Measurements from ENCODE around the gene NEK11.

NEK11 gene

GRCh38 chr3:131275556-131275955, 248.9 kb downstream of the NEK11 start:
- Histone ChIP-seq H3K4me1 (ENCODE audit: insufficient read depth, insufficient read length) (no peaks in the 10 kb centered on the region), H3K27me3 (ENCODE audit: insufficient read depth, insufficient read length) (no peaks in the 10 kb centered on the region), H3K4me3 (ENCODE audit: insufficient read length, low read depth) (no peak overlapping the region), H3K9me3 (ENCODE audit: insufficient read depth, low read length) (no peaks in the 10 kb centered on the region), H3K9ac (ENCODE audit: insufficient read length, low read depth) (no peak overlapping the region), H3K36me3 (ENCODE audit: insufficient read depth, insufficient read length, low read length) (no peaks in the 10 kb centered on the region)
- no peak for TF ChIP-seq YY1 (IDR thresholded peaks at IDR 0.05; ENCODE audit: insufficient read depth, insufficient read length)
- no peak for TF ChIP-seq ZNF274 (IDR thresholded peaks at IDR 0.05; ENCODE audit: low read depth, low read length)
- TF ChIP-seq SUZ12 (IDR thresholded peaks at IDR 0.05; ENCODE audit: extremely low read depth, insufficient read depth, insufficient read length): no peak
- DNase-seq (ENCODE audit: low read depth, low spot score): no peak

- TF ChIP-seq ZNF274 (IDR thresholded peaks at IDR 0.05; ENCODE audit: low read depth, low read length) (no peak), YY1 (IDR thresholded peaks at IDR 0.05; ENCODE audit: insufficient read depth, insufficient read length) (no peak), SUZ12 (IDR thresholded peaks at IDR 0.05; ENCODE audit: extremely low read depth, insufficient read depth, insufficient read length) (no peak)
- Histone ChIP-seq H3K36me3 (ENCODE audit: insufficient read depth, insufficient read length, low read length) (no peaks in the 10 kb centered on the region), H3K9me3 (ENCODE audit: insufficient read depth, low read length) (no peaks in the 10 kb centered on the region), H3K4me1 (ENCODE audit: insufficient read depth, insufficient read length) (no peaks in the 10 kb centered on the region), H3K4me3 (ENCODE audit: insufficient read length, low read depth) (no peak overlapping the region), H3K27me3 (ENCODE audit: insufficient read depth, insufficient read length) (no peaks in the 10 kb centered on the region), H3K9ac (ENCODE audit: insufficient read length, low read depth) (no peak overlapping the region)
- DNase-seq (ENCODE audit: low read depth, low spot score): no peak
These were observed 251.3 kb downstream of the NEK11 start for GRCh38 chr3:131277836-131278497.

GRCh38 chr3:131279577-131279976, 252.9 kb downstream of the NEK11 start:
- no peak for TF ChIP-seq YY1 (IDR thresholded peaks at IDR 0.05; ENCODE audit: insufficient read depth, insufficient read length)
- no peak for TF ChIP-seq ZNF274 (IDR thresholded peaks at IDR 0.05; ENCODE audit: low read depth, low read length)
- no peak for TF ChIP-seq SUZ12 (IDR thresholded peaks at IDR 0.05; ENCODE audit: extremely low read depth, insufficient read depth, insufficient read length)

GRCh38 chr3:131282379-131282778, 255.7 kb downstream of the NEK11 start:
- Histone ChIP-seq H3K4me3 (ENCODE audit: insufficient read length, low read depth) (no peak overlapping the region), H3K9ac (ENCODE audit: insufficient read length, low read depth) (no peak overlapping the region), H3K9me3 (ENCODE audit: insufficient read depth, low read length) (no peaks in the 10 kb centered on the region), H3K36me3 (ENCODE audit: insufficient read depth, insufficient read length, low read length) (no peaks in the 10 kb centered on the region), H3K27me3 (ENCODE audit: insufficient read depth, insufficient read length) (no peaks in the 10 kb centered on the region), H3K4me1 (ENCODE audit: insufficient read depth, insufficient read length) (no peaks in the 10 kb centered on the region)
- TF ChIP-seq YY1 (IDR thresholded peaks at IDR 0.05; ENCODE audit: insufficient read depth, insufficient read length): no peak
- no peak for TF ChIP-seq SUZ12 (IDR thresholded peaks at IDR 0.05; ENCODE audit: extremely low read depth, insufficient read depth, insufficient read length)
- TF ChIP-seq ZNF274 (IDR thresholded peaks at IDR 0.05; ENCODE audit: low read depth, low read length): no peak
- DNase-seq (ENCODE audit: low read depth, low spot score): no peak

More at GRCh38 chr3:131279577-131279976, 252.9 kb downstream of the NEK11 start:
- H3K4me3 ChIP-seq (ENCODE audit: insufficient read length, low read depth): no peak overlapping the region
- no peaks in the 10 kb centered on the region for H3K27me3 ChIP-seq (ENCODE audit: insufficient read depth, insufficient read length)
- no peaks in the 10 kb centered on the region for H3K9me3 ChIP-seq (ENCODE audit: insufficient read depth, low read length)
- no peak for DNase-seq (ENCODE audit: low read depth, low spot score)
- no peaks in the 10 kb centered on the region for H3K36me3 ChIP-seq (ENCODE audit: insufficient read depth, insufficient read length, low read length)
- H3K4me1 ChIP-seq (ENCODE audit: insufficient read depth, insufficient read length): no peaks in the 10 kb centered on the region
- H3K9ac ChIP-seq (ENCODE audit: insufficient read length, low read depth): no peak overlapping the region

- Histone ChIP-seq H3K27me3 (ENCODE audit: insufficient read depth, insufficient read length) (no peaks in the 10 kb centered on the region), H3K9ac (ENCODE audit: insufficient read length, low read depth) (no peak overlapping the region), H3K4me1 (ENCODE audit: insufficient read depth, insufficient read length) (no peaks in the 10 kb centered on the region), H3K36me3 (ENCODE audit: insufficient read depth, insufficient read length, low read length) (no peaks in the 10 kb centered on the region), H3K9me3 (ENCODE audit: insufficient read depth, low read length) (no peaks in the 10 kb centered on the region), H3K4me3 (ENCODE audit: insufficient read length, low read depth) (no peak overlapping the region)
- no peak for TF ChIP-seq SUZ12 (IDR thresholded peaks at IDR 0.05; ENCODE audit: extremely low read depth, insufficient read depth, insufficient read length)
- TF ChIP-seq YY1 (IDR thresholded peaks at IDR 0.05; ENCODE audit: insufficient read depth, insufficient read length): no peak
- TF ChIP-seq ZNF274 (IDR thresholded peaks at IDR 0.05; ENCODE audit: low read depth, low read length): no peak
- DNase-seq (ENCODE audit: low read depth, low spot score): no peak
These were observed 256.3 kb downstream of the NEK11 start for GRCh38 chr3:131282967-131283366.

GRCh38 chr3:131283862-131284261, 257.2 kb downstream of the NEK11 start:
- TF ChIP-seq ZNF274 (IDR thresholded peaks at IDR 0.05; ENCODE audit: low read depth, low read length) (no peak), YY1 (IDR thresholded peaks at IDR 0.05; ENCODE audit: insufficient read depth, insufficient read length) (no peak), SUZ12 (IDR thresholded peaks at IDR 0.05; ENCODE audit: extremely low read depth, insufficient read depth, insufficient read length) (no peak)
- DNase-seq (ENCODE audit: low read depth, low spot score): no peak
- Histone ChIP-seq H3K9me3 (ENCODE audit: insufficient read depth, low read length) (no peaks in the 10 kb centered on the region), H3K36me3 (ENCODE audit: insufficient read depth, insufficient read length, low read length) (no peaks in the 10 kb centered on the region), H3K27me3 (ENCODE audit: insufficient read depth, insufficient read length) (no peaks in the 10 kb centered on the region), H3K9ac (ENCODE audit: insufficient read length, low read depth) (no peak overlapping the region), H3K4me3 (ENCODE audit: insufficient read length, low read depth) (no peak overlapping the region), H3K4me1 (ENCODE audit: insufficient read depth, insufficient read length) (no peaks in the 10 kb centered on the region)

GRCh38 chr3:131284302-131284701, 257.6 kb downstream of the NEK11 start:
- no peaks in the 10 kb centered on the region for H3K9me3 ChIP-seq (ENCODE audit: insufficient read depth, low read length)

More at GRCh38 chr3:131284302-131284701, 257.6 kb downstream of the NEK11 start:
- H3K36me3 ChIP-seq (ENCODE audit: insufficient read depth, insufficient read length, low read length): no peaks in the 10 kb centered on the region
- H3K9ac ChIP-seq (ENCODE audit: insufficient read length, low read depth): no peak overlapping the region
- DNase-seq (ENCODE audit: low read depth, low spot score): no peak
- no peaks in the 10 kb centered on the region for H3K27me3 ChIP-seq (ENCODE audit: insufficient read depth, insufficient read length)
- no peaks in the 10 kb centered on the region for H3K4me1 ChIP-seq (ENCODE audit: insufficient read depth, insufficient read length)
- no peak overlapping the region for H3K4me3 ChIP-seq (ENCODE audit: insufficient read length, low read depth)
- TF ChIP-seq ZNF274 (IDR thresholded peaks at IDR 0.05; ENCODE audit: low read depth, low read length): no peak
- no peak for TF ChIP-seq YY1 (IDR thresholded peaks at IDR 0.05; ENCODE audit: insufficient read depth, insufficient read length)
- no peak for TF ChIP-seq SUZ12 (IDR thresholded peaks at IDR 0.05; ENCODE audit: extremely low read depth, insufficient read depth, insufficient read length)

Measured in NT2/D1 (cell line).